Lower leg skin (tissue), 3 donors: Measurements from ENCODE around the gene GAN.

ENCODE experiments used
- POLR2A ChIP-seq, 2 donors: fragments of 450-650 bp; IDR thresholded peaks; one replicate each; pipeline ENCODE4 v1.6.1; 2016 to 2017; ENCODE audit warnings: antibody characterized with exemption in 2 of 2, mild to moderate bottlenecking in 1 of 2, moderate library complexity in 1 of 2
- TF ChIP-seq, protein P1 (sequence below), 3 donors: fragments of 450-650 bp; IDR thresholded peaks; one replicate each; pipeline ENCODE4 v1.5.1; 2016; ENCODE audit warnings: antibody characterized with exemption in 3 of 3, mild to moderate bottlenecking in 3 of 3, moderate library complexity in 2 of 3

DNA sequence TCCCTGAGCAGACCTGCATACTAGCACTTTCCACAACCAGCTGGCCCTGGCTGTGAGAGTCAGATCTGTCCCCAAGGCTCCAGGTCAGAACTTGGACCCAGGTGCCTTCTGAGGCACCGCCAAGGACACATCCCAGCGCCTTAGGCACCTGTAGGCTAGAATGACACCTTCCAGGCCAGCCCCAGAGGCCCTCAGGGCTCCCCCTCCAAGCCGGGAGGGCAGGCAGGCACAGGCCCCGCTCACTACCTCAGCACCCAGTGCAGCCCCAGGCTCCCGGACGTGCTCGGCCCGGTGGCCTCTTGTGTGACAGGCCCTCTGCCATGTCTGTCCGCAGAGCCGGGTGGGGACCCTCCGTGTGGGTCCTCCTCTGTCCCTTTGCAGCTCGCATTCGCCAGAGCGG is 73.6 kb downstream of the GAN start:
- TF ChIP-seq, protein P1, sequence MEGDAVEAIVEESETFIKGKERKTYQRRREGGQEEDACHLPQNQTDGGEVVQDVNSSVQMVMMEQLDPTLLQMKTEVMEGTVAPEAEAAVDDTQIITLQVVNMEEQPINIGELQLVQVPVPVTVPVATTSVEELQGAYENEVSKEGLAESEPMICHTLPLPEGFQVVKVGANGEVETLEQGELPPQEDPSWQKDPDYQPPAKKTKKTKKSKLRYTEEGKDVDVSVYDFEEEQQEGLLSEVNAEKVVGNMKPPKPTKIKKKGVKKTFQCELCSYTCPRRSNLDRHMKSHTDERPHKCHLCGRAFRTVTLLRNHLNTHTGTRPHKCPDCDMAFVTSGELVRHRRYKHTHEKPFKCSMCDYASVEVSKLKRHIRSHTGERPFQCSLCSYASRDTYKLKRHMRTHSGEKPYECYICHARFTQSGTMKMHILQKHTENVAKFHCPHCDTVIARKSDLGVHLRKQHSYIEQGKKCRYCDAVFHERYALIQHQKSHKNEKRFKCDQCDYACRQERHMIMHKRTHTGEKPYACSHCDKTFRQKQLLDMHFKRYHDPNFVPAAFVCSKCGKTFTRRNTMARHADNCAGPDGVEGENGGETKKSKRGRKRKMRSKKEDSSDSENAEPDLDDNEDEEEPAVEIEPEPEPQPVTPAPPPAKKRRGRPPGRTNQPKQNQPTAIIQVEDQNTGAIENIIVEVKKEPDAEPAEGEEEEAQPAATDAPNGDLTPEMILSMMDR (IDR thresholded peaks at IDR 0.05) = no peak
- no peak for TF ChIP-seq POLR2A (IDR thresholded peaks at IDR 0.05)
